DMS153 (cell line): ENCODE results near the gene GNG12.
A peak's percentile ranks its signal among the peaks of the same experiment; 100 is the strongest.
"Not testable (repeated sequence)": the region's sequence is repeated elsewhere in the genome, so short reads cannot be mapped to it uniquely, and the experiment has no call there.

Source experiments
- DNase-seq: peaks from one replicate; lab custom pipeline; 2025; lab: John Stamatoyannopoulos, UW

Gene GNG12

DNA sequence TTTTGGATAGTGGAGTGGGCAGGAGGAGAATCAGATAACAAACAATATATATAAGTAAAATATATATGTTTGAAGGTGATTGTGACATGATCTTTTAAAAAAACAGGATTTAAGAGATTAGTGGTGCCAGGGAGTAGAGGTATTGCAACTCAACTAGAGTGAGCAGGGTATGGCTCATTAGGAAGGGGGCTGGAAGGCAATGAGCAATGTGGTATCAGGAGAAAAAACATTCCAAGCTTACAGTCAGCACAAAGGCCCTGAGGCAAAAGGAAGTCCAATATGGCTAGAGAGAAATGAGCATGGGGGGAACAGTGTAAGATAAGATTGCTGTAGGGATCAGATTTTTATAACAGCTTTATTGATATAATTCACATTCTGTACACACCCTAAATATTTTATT lies 153.6 kb downstream of the GNG12 start:
- DNase-seq: no peak

DNA sequence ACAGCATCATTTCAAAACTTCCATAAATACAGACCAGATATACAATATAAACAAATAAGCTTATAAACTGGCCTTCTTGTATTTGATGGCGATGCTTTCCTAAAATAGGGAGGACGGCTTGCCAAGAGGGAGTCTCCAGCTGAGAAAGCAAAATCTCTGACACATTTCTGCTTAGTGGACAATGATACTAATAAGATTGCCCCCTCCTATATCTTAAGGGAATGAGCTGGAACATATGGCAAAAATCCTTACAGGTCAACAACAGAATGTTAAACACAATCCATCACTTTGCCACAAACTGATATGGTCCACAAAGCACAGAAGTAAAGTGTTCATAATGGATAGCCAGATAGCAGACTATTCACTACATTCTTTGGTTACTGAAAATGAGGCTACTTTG lies 155.3 kb downstream of the GNG12 start:
- no peak for DNase-seq

DNA sequence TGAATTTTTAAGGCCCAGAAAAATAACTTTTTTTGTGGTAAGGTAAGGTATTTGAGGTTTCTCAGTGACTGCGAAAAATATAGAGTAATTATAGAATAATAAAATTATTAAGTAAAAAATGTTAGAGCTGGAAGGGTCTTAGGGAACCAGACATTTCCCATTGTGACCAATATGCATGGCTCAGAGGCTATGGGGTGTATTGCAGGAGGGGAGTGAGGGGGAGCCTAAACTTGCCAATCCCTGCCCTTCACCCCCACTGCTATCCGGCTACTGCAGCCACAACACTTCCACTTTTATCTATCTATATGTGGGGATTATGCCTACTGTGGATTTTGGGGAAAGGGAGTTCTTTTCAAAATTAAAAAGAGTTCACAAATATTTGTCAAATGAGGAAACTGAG lies 155.9 kb downstream of the GNG12 start:
- no peak for DNase-seq

DNA sequence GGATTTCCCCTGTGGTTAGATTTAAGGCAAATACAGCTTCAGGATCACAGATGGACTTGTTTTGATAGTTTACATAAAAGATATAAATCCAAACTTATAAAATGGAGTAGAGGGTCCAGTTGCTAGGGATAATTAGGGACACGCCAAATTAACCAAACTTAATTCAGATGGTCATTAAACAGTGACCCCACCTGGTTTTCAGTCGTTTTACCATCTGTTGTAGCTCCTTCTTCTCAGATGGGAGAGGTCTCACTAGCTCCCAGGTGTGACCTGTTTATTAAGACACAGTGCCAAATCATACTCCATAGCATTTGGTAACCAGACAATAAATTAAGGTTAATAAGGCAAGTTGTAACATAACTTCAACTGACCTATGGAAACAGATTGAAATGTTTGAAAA lies 156.3 kb downstream of the GNG12 start:
- DNase-seq: no peak

DNA sequence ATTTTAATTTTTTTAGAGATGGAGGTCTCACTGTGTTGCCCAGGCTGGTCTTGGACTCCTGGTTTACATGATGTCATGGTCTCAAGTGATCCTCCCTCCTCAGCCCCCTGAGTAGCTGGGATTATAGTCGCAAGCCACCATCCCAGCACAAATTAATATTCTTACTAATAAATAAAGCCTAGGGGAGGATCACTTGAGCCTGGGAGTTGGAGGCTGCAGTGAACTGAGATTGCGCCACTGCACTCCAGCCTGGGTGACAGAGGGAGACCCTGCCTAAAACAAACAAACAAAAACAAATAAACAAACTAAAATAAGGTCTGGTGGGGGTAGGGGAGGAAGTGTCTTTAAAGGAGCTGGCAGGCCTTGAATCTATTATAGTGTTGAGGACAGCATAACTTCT lies 157.0 kb downstream of the GNG12 start:
- DNase-seq: no peak

DNA sequence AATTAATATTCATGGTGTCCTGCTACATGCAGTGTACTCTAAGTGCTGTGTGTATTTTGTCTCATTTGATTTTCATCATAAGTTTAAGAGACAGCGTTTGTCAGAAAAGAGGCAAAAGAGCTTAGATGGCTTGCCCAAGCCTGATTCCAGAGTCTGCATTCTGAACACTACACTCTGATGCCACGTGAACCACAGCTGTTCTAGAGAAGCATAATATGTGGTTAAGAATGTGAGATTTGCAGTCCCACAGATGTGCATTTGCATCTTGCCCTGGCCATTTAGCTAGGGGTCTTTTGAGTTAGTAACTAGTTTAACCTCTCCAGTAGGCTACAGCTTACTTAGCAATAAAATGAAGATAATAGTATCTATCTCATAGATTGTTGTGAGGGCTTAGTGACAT lies 157.5 kb downstream of the GNG12 start:
- DNase-seq: no peak

DNA sequence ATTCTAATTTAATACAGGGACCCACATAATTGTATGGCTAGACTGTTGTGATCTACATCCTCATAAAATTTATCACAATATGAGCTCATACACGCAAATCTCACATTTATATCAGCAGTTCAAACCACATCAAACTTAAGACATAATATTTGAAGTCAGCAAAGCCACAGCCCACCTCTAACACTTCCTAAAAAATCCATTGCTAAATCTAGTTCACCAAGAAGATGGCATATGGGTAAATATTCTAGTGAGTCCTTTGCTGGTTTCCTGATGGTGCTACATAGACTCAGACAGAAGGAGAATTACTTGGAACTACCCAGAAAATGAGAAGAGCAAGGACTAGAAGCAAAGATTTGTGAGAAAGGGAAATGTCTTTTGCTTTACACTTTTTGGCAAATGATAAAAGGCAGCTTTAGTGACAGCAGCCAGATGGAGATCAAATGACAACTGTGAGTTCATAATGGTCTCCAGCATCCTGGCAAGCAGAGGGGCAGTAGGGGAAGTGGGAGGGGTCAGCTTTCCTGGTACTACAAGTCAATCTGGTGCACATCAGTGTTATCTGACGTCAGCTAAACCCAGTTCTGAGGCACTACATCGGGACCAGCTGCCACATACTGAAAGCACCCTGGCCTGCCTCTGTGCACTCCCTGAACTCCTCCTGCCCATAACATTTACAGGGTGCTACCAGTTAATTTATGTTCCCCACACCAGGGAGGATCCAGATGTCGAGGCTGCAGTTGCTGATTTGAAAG lies 158.8 kb downstream of the GNG12 start:
- DNase-seq: peak; percentile 52

DNA sequence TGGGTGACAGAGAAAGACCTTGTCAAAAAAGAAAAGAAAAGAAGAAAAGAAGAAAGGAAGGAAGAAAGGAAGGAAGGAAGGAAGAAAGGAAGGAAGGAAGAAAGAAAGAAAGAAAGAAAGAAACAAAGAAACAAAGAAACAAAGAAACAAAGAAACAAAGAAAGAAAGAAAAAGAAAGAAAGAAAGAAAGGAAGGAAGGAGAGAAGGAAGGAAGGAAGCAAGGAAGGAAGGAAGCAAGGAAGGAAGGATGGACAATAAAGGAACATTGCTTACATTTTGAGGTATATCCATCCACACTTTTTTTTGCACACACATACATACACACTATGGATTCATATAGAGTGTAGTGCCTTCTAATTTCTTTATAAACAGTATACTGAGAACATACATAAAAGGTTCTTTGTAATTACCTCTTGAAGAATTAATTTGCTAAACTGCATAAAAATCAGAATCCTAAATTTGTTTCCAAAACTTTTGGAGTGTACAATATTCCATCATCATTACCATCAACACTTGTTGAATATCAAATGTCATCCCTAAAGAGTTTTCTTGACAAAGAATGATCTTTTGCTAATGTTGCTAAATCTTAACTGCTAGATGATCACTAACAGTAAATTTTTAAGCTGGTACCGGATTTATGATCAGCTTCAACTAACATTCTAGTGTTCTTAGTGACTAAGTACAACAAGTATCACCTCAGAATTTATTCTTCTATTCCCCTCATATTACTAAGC lies 159.6 kb downstream of the GNG12 start:
- DNase-seq: no peak

DNA sequence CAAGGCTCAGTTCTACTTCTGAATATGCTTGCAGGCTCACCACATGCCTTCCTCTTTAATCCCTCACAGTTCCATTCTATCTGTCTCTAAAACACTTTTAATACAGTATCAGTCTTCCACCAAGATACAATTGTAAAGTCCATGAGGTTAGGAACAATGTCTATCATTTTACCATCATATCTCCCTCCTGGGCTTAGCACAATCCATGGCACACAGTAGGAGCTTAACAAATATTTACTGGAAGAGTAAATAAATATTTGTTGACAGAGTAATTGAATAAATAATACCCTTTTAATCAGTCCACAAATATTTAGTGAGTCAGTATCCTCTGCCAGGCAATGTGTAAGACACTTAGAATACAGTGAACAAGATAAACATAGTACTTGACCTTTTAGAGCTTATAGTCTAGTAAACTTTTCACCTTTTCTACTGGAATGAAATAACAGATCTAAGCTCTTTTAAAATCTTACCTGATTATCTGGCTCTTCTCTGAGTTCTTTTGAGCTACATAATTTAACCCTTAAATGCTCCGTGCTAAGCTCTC lies 160.9 kb downstream of the GNG12 start:
- no peak for DNase-seq

DNA sequence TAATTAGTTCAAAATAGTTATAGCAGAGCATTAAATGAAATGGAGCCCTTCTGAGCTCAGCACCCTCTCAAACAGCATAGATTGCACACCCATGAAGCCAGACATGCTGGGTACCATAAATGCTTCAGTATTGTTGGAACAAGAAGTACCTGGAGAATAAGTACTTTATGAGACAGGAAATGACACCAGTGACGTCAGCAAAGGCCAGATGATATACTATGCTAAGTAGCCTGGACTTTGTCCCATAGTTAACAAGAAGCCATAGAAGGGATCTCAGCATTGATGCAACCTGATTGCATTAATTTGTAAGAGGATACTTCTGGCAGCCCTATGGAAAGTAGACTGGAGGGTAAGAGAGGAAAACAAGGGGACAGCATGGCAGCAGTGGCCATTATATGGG lies 164.6 kb downstream of the GNG12 start:
- no peak for DNase-seq

DNA sequence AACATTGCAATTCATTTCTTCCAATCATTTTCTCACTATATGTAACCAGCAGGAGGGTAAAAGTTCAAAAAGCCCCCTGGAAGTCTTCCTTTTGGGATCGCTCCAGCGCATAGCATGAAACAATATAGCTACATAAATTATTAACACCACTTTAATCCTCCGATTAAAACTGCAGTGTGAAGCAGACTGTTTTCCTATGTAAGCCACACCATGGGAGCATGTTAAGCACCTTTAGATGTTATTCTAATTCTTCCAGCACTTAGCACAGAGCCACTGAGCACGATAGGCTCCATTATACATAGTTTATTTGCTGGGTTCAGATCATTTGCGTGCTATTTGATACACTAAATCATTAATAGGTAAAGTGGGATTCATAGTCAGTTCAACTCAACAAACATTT lies 166.6 kb downstream of the GNG12 start:
- DNase-seq: no peak

DNA sequence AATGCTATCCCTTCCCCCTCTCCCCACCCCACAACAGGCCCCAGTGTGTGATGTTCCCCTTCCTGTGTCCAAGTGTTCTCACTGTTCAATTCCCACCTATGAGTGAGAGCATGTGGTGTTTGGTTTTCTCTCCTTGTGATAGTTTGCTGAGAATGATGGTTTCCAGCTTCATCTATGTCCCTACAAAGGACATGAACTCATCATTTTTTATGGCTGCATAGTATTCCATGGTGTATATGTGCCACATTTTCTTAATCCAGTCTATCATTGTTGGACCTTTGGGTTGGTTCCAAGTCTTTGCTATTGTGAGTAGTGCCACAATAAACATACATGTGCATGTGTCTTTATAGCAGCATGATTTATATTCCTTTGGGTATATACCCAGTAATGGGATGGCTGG lies 168.0 kb downstream of the GNG12 start:
- DNase-seq: not testable (repeated sequence)

DNA sequence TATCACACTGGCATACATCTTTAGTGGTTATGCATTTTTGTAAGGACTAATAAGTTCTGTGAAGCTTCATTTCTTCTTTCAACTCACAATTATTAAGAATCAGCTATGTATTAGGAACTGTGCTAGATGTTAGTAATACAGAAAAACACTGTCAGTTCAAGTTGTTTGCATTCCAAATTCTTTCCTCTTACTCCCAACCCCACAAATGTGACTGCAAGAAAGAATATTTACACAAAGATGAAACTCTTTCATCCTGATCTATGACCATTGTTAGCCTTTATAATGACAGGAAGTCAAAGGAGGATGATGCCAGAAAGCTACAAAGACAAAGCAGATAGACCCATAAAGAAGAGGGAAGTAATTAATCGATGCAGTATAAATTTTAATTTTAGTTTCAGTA lies 169.2 kb downstream of the GNG12 start:
- peak; percentile 50 for DNase-seq

DNA sequence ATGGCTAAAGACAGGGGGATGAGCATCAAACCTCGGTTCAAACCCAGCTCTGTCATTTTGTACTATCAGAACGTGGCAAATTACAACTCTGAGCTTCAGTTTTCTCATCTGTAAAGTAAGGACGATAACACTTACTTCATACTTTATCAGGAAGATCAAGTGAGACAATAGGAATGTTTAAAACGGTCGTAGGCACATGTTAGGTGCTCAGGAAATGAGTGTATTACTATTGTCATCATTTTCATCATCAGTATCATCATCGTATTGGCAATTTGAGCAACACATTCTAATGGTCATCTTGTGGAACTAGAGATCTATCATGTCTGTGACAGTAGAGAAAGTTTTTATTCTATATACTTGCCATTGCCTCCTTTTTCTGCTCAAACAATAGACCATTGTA lies 170.4 kb downstream of the GNG12 start:
- no peak for DNase-seq

DNA sequence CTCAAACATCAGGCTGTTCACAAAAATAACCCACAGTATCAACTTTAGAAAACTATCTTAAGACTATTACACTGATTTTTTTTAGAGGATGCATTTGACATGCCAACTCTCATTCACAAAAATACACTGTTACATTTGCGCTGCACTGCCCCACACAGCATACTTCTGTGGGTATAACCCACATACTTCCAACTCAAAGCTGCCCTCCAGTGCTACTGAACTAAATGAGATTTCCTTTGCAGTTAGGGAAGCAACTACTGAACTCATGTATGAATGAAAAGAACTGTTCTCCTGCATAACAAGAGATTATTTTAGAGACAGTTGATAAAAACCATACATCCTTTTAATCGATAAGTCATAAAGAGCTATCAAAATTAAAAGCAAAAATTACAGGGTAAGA lies 174.0 kb downstream of the GNG12 start:
- no peak for DNase-seq

DNA sequence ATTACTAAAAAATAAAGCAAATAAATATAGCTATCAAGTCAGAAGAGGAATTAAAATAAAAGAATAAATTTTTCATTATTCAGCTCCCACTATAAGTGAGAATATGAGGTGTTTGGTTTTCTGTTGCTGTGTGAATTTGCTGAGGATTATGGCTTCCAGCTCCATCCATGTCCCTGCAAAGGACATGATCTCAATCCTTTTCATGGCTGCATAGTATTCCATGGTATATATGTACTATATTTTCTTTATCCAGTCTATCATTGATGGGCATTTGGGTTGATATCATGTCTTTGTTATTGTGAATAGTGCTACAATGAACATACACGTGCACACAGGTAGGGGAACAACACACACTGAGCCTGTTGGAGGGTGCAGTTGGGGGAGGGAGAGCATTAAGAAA lies 176.1 kb downstream of the GNG12 start:
- not testable (repeated sequence) for DNase-seq

DNA sequence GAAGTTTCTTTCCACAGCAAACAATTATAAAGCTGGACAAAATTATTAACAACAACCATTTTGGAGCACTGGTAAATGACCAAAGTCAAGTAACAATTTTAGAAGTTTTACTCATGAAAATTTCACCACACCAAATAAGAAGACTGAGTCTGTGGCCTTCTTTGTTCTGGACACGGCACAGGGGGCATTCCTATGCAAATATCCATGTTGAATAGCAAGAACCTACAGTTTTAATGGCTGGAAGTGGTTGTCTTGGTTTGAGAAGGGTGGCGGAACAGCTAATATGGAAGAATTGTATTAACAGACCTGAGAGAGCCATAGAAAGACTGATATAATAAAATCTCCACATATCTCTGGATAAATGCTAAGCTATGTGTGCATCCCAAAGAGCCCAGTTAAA lies 177.7 kb downstream of the GNG12 start:
- no peak for DNase-seq

DNA sequence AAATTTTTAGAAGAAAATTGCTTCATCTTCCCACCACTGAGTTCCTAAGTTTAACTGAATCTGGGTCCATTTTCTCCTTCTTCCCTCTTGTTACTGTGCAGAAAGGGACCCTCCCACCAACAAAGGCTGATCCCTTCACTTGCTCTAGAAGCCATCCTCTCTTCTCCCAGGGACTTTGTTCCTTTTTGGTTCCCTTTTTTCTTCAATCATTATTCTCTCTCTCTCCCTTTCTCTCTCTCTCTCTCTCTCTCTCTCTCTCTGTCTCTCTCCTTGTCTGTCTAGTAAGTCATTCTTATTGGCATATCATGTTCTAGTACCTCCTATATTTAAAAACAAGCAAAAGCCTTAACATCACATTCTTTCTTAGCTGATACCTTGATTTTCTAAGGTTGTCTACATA lies 180.0 kb downstream of the GNG12 start:
- DNase-seq: no peak

DNA sequence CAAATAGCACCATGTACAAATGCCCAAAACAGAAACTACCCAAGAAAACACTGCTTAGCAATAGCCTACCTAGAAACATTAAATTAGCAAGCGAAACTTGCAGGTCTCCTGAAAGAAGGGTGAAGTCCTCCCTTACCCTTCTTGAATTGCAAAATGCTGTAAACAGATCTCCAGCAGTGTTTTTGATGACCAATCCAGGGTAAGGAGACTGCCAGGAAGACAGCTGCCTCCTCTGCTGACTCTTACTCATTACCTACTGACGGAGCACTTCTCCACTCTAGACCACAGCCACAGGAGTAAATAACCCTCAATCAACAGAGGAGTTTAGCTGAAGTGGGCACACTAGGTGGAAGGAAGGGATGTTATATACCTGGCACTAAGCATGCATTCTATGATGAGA lies 180.5 kb downstream of the GNG12 start:
- DNase-seq: no peak
